Activated naive CD8-positive, alpha-beta T cell (primary cell): ENCODE results near the gene MMP23B.

Experiments
- H3K27ac Mint-ChIP-seq: one replicate; pipeline ENCODE4 v1.8.0; 2021; ENCODE audit warnings: mixed read lengths
- H3K27me3 Mint-ChIP-seq: one replicate; pipeline ENCODE4 v1.8.0; 2021; ENCODE audit warnings: mixed read lengths
- H3K36me3 Mint-ChIP-seq: one replicate; pipeline ENCODE4 v1.8.0; 2021; ENCODE audit warnings: mixed read lengths
- H3K4me1 Mint-ChIP-seq: one replicate; pipeline ENCODE4 v1.8.0; 2021; ENCODE audit warnings: low read depth, mixed read lengths
- H3K4me3 Mint-ChIP-seq: one replicate; pipeline ENCODE4 v1.8.0; 2021; ENCODE audit warnings: mild to moderate bottlenecking, mixed read lengths
- H3K9me3 Mint-ChIP-seq: one replicate; pipeline ENCODE4 v1.8.0; 2021; ENCODE audit warnings: low read depth, mixed read lengths

Gene MMP23B

GRCh38 chr1:1622010-1622787 is 9.8 kb upstream of the MMP23B start:
- no peak overlapping the region for H3K4me3 Mint-ChIP-seq
- H3K27me3 Mint-ChIP-seq = no peaks in the 10 kb centered on the region
- no peak overlapping the region for H3K27ac Mint-ChIP-seq
- H3K36me3 Mint-ChIP-seq = no peaks in the 10 kb centered on the region
- no peaks in the 10 kb centered on the region for H3K9me3 Mint-ChIP-seq
- peaks cover 7% of the 10 kb centered on the region for H3K4me1 Mint-ChIP-seq

GRCh38 chr1:1622788-1623094 is 9.2 kb upstream of the MMP23B start:
- H3K27ac Mint-ChIP-seq = no peak overlapping the region
- no peaks in the 10 kb centered on the region for H3K9me3 Mint-ChIP-seq
- peaks cover 2% of the 10 kb centered on the region for H3K4me1 Mint-ChIP-seq
- H3K36me3 Mint-ChIP-seq = no peaks in the 10 kb centered on the region
- H3K27me3 Mint-ChIP-seq = no peaks in the 10 kb centered on the region
- H3K4me3 Mint-ChIP-seq = no peak overlapping the region

GRCh38 chr1:1623181-1623630 is 8.8 kb upstream of the MMP23B start:
- Mint-ChIP-seq H3K27ac (no peak overlapping the region), H3K4me1 (peaks cover 2% of the 10 kb centered on the region), H3K27me3 (no peaks in the 10 kb centered on the region), H3K4me3 (no peak overlapping the region), H3K36me3 (no peaks in the 10 kb centered on the region), H3K9me3 (no peaks in the 10 kb centered on the region)

- Mint-ChIP-seq H3K4me1 (peaks cover 2% of the 10 kb centered on the region), H3K36me3 (no peaks in the 10 kb centered on the region), H3K4me3 (no peak overlapping the region), H3K27me3 (no peaks in the 10 kb centered on the region), H3K9me3 (no peaks in the 10 kb centered on the region), H3K27ac (no peak overlapping the region)
These were observed 8.1 kb upstream of the MMP23B start for GRCh38 chr1:1623631-1624442.

DNA sequence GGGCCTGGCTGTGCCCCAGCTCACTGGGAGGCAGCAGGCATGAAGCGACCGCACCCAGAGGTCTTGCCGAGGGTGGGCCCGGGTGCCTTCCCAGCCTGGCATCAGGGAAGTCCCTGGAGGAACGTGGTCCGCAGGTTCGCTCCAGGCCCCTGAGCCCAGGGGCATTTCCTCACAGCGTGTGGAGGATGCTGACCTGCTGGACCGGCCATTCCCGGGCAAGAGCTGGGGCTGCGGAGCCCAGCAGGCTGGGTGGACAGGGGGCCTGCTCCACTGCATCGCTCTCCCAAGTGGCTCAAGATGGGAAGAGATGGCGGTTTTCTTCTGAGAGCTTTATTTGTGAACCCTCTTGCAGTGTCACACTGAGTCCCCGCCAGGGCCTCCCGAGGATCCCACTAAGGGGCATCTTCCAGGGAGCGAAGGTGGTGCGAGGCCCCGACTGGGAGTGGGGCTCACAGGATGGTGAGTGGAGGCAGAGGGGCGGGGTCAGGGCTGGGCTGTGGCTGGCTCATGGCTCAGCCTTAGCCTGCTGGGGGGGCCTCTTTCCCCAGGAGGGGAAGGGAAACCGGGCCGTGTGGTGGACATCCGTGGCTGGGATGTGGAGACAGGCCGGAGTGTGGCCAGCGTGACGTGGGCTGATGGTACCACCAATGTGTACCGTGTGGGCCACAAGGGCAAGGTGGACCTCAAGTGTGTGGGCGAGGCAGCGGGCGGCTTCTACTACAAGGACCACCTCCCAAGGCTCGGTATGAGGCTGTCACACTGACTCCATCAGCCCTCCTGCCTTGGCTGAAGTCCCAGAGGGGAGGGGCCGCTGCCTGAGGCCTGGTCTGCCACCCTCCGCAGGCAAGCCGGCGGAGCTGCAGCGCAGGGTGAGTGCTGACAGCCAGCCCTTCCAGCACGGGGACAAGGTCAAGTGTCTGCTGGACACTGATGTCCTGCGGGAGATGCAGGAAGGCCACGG is 7.2 kb upstream of the MMP23B start:
- no peak overlapping the region for H3K27ac Mint-ChIP-seq
- H3K4me3 Mint-ChIP-seq = no peak overlapping the region
- no peaks in the 10 kb centered on the region for H3K9me3 Mint-ChIP-seq
- peaks cover 2% of the 10 kb centered on the region for H3K4me1 Mint-ChIP-seq
- H3K27me3 Mint-ChIP-seq = no peaks in the 10 kb centered on the region
- H3K36me3 Mint-ChIP-seq = no peaks in the 10 kb centered on the region

- H3K36me3 Mint-ChIP-seq = no peaks in the 10 kb centered on the region
- H3K4me3 Mint-ChIP-seq = no peak overlapping the region
These were observed 6.6 kb upstream of the MMP23B start for GRCh38 chr1:1625404-1625775.

GRCh38 chr1:1625824-1626206 is 6.2 kb upstream of the MMP23B start:
- Mint-ChIP-seq H3K4me1 (peaks cover 4% of the 10 kb centered on the region), H3K27me3 (no peaks in the 10 kb centered on the region), H3K36me3 (no peaks in the 10 kb centered on the region), H3K4me3 (no peak overlapping the region), H3K27ac (no peak overlapping the region), H3K9me3 (no peaks in the 10 kb centered on the region)

More at GRCh38 chr1:1625404-1625775, 6.6 kb upstream of the MMP23B start:
- Mint-ChIP-seq H3K4me1 (peaks cover 4% of the 10 kb centered on the region), H3K27ac (no peak overlapping the region), H3K9me3 (no peaks in the 10 kb centered on the region), H3K27me3 (no peaks in the 10 kb centered on the region)

GRCh38 chr1:1626207-1627141 is 5.5 kb upstream of the MMP23B start:
- Mint-ChIP-seq H3K4me3 (no peak overlapping the region), H3K36me3 (no peaks in the 10 kb centered on the region), H3K27me3 (no peaks in the 10 kb centered on the region), H3K4me1 (peaks cover 4% of the 10 kb centered on the region), H3K27ac (no peak overlapping the region), H3K9me3 (no peaks in the 10 kb centered on the region)

DNA sequence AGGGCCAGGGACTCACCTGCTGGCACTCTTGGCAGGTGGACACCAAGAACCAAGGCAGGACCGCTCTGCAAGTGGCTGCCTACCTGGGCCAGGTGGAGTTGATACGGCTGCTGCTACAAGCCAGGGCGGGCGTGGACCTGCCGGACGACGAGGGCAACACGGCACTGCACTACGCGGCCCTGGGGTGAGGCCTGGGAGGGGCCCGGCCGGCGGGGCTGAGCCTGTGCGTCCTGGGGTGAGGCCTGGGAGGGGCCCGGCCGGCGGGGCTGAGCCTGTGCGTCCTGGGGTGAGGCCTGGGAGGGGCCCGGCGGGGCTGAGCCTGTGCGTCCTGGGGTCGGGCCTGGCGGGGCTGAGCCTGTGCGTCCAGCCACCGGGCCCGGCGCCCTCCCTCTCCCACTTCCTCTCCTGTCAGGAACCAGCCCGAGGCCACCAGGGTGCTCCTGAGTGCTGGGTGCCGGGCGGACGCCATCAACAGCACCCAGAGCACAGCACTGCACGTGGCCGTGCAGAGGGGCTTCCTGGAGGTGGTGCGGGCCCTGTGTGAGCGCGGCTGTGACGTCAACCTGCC is 4.6 kb upstream of the MMP23B start:
- Mint-ChIP-seq H3K27me3 (no peaks in the 10 kb centered on the region), H3K4me3 (no peak overlapping the region), H3K4me1 (peaks cover 4% of the 10 kb centered on the region), H3K9me3 (no peaks in the 10 kb centered on the region), H3K36me3 (no peaks in the 10 kb centered on the region), H3K27ac (no peak overlapping the region)

DNA sequence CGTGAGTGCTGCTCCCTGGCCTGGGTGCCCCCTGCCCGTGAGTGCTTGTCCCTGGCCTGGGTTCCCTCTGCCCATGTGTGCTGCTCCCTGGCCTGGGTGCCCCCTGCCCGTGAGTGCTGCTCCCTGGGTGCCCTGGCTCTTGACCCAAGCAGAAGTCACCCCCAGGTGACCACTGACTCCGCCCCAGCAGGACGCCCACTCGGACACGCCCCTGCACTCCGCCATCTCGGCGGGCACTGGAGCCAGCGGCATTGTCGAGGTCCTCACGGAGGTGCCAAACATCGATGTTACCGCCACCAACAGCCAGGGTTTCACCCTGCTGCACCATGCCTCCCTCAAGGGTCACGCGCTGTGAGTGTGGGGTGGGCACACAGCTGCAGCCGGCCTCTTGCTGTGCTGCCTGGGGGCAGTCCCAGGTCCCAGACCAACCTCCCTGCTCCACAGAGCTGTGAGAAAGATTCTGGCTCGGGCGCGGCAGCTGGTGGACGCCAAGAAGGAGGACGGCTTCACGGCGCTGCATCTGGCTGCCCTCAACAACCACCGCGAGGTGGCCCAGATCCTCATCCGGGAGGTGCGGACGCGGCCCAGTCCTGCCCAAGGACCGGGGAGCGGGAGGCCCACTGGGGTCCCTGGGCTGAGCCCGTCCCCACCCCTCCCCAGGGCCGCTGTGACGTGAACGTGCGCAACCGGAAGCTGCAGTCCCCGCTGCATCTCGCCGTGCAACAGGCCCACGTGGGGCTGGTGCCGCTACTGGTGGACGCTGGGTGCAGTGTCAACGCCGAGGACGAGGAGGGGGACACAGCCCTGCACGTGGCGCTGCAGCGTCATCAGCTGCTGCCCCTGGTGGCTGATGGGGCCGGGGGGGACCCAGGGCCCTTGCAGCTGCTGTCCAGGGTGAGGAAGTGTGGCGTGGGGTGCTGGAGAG is 3.9 kb upstream of the MMP23B start:
- Mint-ChIP-seq H3K36me3 (no peaks in the 10 kb centered on the region), H3K9me3 (no peaks in the 10 kb centered on the region), H3K4me3 (no peak overlapping the region), H3K4me1 (peaks cover 4% of the 10 kb centered on the region), H3K27me3 (no peaks in the 10 kb centered on the region), H3K27ac (no peak overlapping the region)

DNA sequence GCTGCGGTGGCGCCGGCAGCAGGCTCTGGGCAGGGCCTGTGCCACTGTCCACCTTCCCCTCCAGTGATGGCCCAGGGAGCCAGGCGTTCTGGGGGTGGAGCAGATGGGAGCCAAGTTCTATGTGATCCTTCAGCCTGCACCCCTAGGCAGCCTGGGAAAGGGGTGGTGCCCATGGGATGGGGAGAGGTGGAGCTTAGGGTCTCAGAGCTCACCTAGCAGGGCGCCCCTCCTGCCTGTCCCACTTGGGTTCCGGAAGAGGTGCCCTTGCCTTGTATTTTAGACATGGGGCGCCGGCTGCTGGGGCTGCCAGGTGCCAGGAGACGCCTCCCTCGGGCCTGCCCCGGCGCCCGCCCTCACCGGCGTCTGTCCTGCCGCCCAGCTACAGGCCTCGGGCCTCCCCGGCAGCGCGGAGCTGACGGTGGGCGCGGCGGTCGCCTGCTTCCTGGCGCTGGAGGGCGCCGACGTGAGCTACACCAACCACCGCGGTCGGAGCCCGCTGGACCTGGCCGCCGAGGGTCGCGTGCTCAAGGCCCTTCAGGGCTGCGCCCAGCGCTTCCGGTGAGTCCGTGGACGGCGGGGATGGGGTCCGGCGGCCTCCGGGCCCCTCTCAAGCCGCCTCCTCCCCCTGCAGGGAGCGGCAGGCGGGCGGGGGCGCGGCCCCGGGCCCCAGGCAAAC is 3.1 kb upstream of the MMP23B start:
- H3K27me3 Mint-ChIP-seq = no peaks in the 10 kb centered on the region
- H3K4me1 Mint-ChIP-seq = peaks cover 4% of the 10 kb centered on the region
- H3K4me3 Mint-ChIP-seq = peak overlapping the region; percentile 30
- no peak overlapping the region for H3K27ac Mint-ChIP-seq
- H3K9me3 Mint-ChIP-seq = no peaks in the 10 kb centered on the region
- H3K36me3 Mint-ChIP-seq = no peaks in the 10 kb centered on the region

GRCh38 chr1:1629430-1630190 is 2.4 kb upstream of the MMP23B start:
- no peak overlapping the region for H3K27ac Mint-ChIP-seq
- no peaks in the 10 kb centered on the region for H3K36me3 Mint-ChIP-seq
- no peaks in the 10 kb centered on the region for H3K9me3 Mint-ChIP-seq
- no peaks in the 10 kb centered on the region for H3K27me3 Mint-ChIP-seq
- peak overlapping the region; percentile 57 for H3K4me3 Mint-ChIP-seq
- peaks cover 4% of the 10 kb centered on the region for H3K4me1 Mint-ChIP-seq
